GM19043 (cell line): ENCODE measurements around the gene ATOH8.
"Not testable (repeated sequence)": the region's sequence is repeated elsewhere in the genome, so short reads cannot be mapped to it uniquely, and the experiment has no call there.

ENCODE experiments used
- ATAC-seq: cut with Tn5 transposase; IDR thresholded peaks from one replicate; pipeline ENCODE4 v1.9.1; 2021; ENCODE audit warnings: low read depth; ENCODE audit not compliant: unreplicated experiment

The ATOH8 gene

DNA sequence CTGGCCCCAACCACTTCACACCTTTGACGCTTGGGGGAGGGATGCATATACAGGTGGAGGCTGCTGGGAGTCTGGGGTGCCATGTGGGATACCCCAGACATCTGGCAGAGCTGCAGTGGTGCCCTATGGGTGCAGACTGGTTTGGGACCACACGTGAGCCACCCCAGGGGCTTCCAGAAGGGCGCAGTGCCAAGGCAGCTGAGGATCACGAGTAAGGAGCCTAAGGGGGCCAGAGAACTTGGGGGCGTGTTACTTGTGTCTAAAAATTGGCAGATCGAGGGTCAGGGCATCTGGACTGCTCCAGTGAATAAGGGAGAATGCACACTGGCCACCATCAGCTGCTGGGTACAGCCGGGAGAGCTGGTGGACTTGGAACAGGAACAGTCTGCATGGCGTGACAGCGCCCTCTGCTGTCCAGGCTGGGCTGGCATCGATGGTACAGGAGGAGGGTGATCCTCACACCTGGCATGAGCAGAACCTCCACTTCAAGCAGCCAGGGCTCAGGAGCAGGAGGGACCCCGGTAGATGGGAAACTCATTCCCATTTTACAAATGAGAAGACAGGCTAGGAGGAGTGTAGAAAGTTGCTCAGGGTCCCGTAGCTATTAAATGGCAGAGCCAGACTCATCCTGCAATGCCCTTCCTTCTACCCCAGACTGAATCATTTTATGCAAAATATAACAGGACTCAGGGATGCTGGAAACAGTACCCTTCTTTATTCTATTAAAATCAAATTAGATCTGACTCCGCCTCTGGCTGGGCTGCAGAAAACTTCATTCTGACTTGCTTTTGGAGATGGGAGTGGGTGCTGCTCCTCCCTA, 60.4 kb downstream of the ATOH8 start:
- ATAC-seq = no peak

DNA sequence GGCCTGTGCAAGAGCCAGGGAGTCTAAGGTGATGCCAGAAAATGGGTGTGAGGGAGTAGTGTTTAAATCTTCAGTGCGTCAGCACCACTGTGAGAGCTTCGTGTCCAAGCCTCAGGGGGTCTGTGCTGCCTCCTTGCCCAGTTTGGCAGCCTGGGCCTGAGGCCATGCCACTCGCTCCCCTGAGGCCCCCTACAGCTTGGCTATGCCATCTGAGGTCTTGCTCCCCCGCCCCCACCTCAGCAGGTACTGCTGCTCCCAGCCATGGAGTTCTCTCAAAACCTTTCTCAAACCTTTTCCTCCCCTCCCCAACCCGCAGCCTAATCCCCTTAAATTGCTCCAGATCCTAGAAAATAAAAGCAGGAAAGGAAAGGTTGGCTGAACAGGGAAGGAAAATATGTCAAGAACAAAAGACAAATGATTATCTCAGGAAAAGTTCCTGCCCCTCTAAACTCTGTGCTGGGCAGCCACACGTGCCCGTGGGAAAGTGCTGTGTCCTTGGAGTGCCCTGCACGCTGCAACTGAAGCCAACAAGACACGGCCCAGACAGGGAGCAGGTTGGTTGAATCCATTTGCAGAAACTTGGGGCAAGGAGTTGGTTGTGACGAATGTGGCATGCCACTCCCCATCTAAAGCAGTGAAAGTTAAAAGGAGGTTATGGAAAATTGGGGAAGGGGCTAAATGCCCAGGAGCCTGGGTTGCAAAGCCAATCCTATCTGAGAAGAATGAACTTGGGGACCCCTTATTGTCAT, 61.2 kb downstream of the ATOH8 start:
- ATAC-seq = no peak

DNA sequence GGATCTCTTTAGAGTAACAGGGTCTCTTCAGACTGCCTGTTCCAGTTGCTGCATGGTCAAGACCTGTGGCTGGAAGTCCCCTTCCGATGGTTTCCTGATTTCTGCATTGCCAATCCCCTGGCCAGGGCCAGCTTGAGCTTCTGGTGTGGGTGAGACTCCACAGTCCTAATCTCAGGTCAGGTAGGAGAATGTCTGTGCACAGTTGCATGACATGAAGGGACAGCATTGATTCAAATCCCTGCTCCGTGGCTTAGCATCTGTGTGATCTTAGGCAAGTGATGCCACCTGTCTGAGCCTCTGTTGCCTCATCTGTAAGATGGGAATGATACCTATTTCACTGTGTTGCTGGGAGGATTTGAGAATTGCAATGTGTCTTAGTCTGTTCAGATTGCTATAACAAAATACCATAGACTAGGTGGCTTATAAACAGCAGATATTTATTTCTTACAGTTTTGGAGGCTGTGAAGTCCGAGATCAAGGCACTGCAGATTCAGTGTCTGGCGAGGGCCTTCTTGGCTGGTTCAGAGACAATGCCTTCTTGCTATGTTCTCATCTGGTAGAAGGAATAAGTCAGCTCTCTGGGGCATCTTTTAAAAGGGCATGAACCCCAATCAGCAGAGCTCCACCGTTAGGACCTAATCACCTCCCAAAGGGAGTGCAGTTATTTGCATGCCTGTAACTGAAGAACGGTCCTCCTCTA, 66.2 kb downstream of the ATOH8 start:
- ATAC-seq = no peak

DNA sequence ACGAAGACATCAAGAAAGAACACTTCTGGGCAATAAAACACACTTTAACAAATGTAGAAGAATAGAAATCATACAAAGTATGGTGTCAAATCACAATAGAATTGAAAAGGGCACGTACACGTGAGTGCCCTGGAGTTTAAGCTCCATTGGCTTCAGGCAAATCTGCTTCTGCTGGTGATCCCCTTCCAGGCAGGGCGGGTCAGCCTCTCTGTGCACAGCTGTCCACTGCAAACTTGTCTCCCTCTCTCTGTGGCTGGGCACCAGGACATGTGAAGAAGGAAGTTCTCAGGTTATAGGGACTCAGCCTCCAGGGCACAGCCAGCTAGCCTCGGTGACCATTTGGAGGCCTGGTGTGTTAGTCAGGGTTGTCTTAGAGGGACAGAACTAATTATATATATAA, 69.0 kb downstream of the ATOH8 start:
- no peak for ATAC-seq

DNA sequence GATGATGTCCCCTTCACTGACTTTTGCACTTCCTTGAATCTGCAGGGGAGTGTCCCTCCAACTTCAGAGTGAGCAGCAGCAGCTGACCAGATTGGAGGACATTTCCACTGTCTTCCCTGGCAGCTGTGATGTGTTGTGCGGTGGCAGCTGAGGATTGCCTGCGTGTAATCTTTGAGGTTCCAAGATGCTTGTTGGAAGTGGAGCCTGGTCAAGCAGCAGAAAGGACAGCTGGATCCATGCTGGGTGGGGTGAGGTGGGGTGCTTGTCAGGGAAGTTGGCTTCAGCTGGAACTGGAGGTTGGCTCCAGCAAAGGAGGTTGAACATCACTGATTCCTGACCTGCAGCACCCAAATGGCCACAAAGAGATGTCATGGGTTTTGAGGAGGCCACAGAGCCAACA, 70.2 kb downstream of the ATOH8 start:
- ATAC-seq = no peak

DNA sequence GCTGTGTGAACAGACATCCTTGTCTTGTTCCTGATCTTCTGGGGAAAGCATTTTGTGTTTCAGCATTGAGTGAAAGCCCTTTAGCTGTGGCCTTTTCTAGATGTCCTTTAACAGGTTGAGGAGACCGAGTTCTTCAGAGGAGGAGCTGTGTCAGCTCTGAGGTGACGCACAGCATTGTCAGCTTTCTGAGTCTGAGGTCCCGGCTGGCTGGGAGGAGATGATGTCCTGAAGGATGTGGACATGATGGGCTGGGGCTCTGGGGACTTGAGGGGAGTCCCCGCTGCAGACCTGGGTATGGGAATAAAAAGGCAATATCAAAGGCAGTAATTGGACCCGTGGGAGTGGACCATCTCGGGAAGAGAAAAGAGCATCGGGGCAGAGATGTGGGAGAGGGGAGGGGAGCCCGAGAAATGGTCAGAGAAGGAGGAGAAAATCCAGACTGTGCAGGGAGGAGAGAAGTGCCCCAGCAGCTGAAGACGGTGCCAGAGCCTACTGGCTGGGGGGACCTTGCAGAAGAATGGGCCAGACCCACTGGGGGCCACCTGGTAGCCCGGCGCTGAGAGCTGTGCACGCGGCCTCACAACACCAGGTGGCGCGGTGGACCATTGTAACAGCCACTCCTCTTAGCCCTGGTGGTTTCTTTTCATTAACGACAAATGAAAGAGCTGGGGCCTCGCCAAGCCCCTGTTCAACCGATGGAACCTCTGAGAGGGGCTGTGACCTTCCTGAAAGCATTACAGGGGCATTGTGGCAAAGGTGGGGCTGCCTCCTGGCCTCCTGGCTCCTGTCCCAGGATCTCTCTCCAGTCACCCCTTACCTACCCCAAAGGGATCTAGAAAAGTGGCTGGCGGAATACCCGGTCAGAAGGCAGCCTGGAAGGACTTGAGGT, 73.4 kb downstream of the ATOH8 start:
- no peak for ATAC-seq

DNA sequence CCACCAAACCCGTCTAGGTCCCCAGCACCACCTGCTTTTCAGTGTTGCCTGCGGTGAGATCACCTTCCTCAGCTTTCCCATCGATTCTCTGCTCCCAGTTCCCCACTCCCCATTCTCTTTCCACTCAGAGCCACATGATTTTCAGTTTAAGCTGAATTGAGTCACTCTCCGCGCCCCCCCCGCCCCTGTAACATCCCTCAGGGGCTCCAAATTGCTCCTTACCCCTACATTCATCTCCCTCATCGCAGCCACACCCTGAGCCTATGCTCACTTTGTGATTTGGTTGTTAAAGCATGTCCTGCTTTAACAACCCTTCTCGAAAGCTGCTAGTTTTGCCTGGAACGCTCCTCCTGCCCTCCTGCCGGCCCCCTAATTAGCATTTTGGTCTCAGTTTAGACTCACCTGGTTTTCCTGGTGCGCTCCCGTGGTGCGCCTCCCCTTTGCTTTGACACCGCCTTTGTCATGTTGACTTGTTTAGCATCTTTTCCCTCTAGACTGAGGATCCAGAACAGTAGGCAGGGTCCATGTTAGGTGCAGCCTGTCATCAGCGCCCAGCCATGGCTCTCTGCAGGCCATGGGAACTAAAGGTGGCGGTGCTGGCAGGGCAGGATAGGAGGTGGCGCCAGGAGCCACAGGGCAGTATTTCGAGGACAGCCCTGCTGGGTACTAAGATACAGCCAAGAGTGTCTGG, 74.2 kb downstream of the ATOH8 start:
- ATAC-seq = no peak

DNA sequence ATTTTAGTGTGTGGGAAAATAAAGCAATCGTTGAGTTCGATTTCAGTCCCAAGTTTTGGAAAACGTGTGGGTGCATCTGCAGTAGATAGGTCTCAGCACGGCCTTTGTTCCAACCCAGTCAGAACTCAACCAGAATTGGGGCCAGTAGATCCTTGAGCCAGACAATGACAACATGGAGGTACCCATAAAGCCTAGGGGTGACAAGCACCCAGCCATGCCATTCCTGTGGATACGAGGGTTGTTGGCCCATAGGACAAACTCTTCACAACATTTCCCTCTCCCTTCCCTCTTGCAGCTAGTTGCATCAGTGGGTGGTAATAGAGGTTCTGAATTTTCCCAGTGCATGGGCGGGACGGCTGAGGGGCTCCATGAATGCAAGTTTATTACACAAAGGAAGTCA, 74.9 kb downstream of the ATOH8 start:
- ATAC-seq = no peak

DNA sequence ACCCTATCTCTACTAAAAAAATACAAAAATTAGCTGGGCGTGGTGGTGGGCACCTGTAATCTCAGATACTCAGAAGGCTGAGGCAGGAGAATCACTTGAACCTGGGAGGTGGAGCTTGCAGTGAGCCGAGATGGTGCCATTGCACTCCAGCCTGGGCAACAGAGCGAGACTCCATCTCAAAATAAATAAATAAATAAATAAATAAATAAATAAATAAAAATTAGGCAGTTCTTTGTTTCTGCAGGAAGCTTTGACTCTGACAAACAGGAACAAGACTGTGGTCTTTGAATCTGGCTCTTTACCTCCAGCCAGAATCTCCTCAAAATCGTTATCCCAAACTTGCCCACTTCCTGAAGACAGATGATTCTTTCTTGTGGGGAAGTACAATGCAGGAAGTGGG, 75.6 kb downstream of the ATOH8 start:
- ATAC-seq = not testable (repeated sequence)

DNA sequence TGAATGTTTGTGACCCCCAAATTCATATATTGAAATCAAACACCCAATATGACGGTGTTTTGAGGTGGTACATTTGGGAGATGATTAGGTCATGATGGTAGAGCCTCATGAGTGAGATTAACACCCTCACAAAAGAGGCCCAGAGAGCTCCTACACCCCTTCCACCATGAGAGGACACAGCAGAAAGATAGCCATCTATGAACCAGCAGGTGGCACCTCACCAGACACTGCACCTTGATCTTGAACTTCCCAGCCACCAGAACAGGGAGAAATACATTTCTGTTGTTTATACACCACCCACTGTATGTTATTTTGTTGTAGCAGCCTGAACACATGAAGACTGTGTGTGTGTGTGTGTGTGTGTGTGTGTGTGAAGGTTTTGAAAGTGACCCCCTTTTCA, 76.9 kb downstream of the ATOH8 start:
- ATAC-seq = no peak

DNA sequence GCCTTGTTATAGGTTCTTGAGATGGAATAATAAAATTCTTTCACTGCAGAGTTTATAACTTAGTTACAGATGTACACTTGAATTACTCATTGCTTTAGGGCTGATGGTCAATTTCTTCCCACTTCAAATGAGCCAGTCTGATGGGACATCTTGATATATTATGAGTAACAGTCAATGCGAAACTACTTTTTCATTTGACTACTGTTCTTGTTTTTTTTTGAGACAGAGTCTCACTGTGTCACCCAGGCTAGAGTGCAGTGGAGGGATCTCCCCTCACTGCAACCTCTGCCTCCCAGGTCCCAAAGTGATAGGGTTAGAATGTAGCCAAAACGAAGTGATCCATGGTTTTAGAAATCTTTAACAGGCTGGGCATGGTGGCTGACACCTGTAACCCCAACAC, 77.9 kb downstream of the ATOH8 start:
- ATAC-seq = no peak

DNA sequence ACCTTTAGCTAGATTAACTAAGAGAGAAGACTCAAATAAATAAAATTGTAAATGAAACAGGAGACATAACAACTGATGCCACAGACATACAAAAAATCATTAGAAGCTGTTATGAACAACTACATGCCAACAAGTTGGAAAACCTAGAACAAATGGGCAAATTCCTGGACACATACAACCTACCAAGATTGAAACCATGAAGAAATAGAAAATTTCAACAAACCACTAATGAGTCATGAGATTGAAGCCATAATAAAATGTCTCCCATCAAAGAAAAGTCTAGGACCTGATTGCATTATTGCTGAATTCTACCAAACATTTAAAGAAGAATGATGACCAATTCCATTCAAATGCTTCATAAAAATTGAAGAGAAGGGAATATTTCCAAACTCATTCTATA, 80.7 kb downstream of the ATOH8 start:
- ATAC-seq = no peak
